K562 (cell line): ENCODE results near the gene TIGD4. TPM values are rescaled to one million over a fixed set of nuclear protein-coding genes. Genes with fewer than 3 reads are reported as not detected.

Experiments
- ATAC-seq: fragments of 200-7000 bp; cut with Tn5 transposase; 3 replicates; pipeline ENCODE4 v1.9.1; 2020; ENCODE audit warnings: moderate library complexity
- BruUV-seq: library from RNA; stranded (reverse); fragments of 400-500 nt; replicated peaks from 2 replicates; lab custom pipeline; 2021; lab: Mats Ljungman, UMichigan
- CTCF ChIA-PET: fragments of 300-600 bp; formaldehyde crosslinking; extraction: SDS; loops from one replicate; lab custom pipeline; 2021; ENCODE audit warnings: low intra/inter-chr PET ratio; lab: Yijun Ruan, JAX
- POLR2A ChIA-PET: fragments of 300-600, 350-650 bp; sonication (Branson Sonifier 250); formaldehyde crosslinking; extraction: SDS; loops from one replicate; lab custom pipeline; 2021; ENCODE audit warnings: antibody characterized with exemption, inconsistent platforms; lab: Yijun Ruan, JAX
- DNase-seq, 4 experiments: peaks; one replicate each; pipeline versions ENCODE4 v3.0.0 to v3.0.0-alpha.2; 2011 to 2018; ENCODE audit warnings: low spot score in 3 of 4, mixed read lengths in 3 of 4; ENCODE audit errors: extremely low read depth in 1 of 4
- FAIRE-seq: peaks from 2 replicates; lab custom pipeline; 2011; peaks lifted over from hg19 to GRCh38; lab: Jason Lieb, UNC
- H2AFZ ChIP-seq: 2 replicates; pipeline ENCODE4 v1.6.0; 2011; ENCODE audit warnings: low read depth, low read length, control low read depth, inconsistent platforms
- H3K27ac ChIP-seq: fragments of 200-600 bp; 3 replicates; pipeline ENCODE4 v1.8.0; 2011; ENCODE audit warnings: low read depth, mild to moderate bottlenecking, control low read depth, inconsistent platforms, low read length, moderate library complexity, mixed read lengths; ENCODE audit errors: extremely low read depth
- H3K27me3 ChIP-seq, 2 experiments: fragments of 300-600 bp in 1 of 2; 2 replicates in 1 of 2; 3 replicates in 1 of 2; pipeline versions ENCODE4 v1.6.0 to v1.8.0; 2011; ENCODE audit warnings: inconsistent platforms in 2 of 2, low read length in 2 of 2, mild to moderate bottlenecking in 1 of 2, mixed read lengths in 1 of 2, moderate library complexity in 1 of 2; ENCODE audit not compliant: control insufficient read depth in 2 of 2, insufficient read depth in 2 of 2
- H3K36me3 ChIP-seq: fragments of 300-600 bp; 3 replicates; pipeline ENCODE4 v1.8.0; 2011; ENCODE audit warnings: mild to moderate bottlenecking, low read length, inconsistent platforms; ENCODE audit not compliant: control insufficient read depth, insufficient read depth
- H3K4me1 ChIP-seq, 2 experiments: fragments of 200-600 bp in 1 of 2; replicated peaks in 1 of 2; 2 replicates in 1 of 2; 3 replicates in 1 of 2; pipeline versions ENCODE4 v1.5.1 to v1.8.0; 2011; ENCODE audit warnings: inconsistent platforms in 2 of 2, low read length in 2 of 2, mild to moderate bottlenecking in 1 of 2, mixed read lengths in 1 of 2, moderate library complexity in 1 of 2; ENCODE audit not compliant: control insufficient read depth in 2 of 2, insufficient read depth in 2 of 2
- H3K4me2 ChIP-seq: 2 replicates; pipeline ENCODE4 v1.6.1; 2011; ENCODE audit warnings: low read length, control low read depth, inconsistent platforms, mixed read lengths; ENCODE audit not compliant: insufficient read depth
- H3K4me3 ChIP-seq: fragments of 200-600 bp; sonication (generic), shearing (Covaris generic); 2 replicates; pipeline ENCODE4 v1.5.1; 2016; ENCODE audit warnings: control low read depth, inconsistent platforms
- H3K79me2 ChIP-seq: fragments of 200-600 bp; 3 replicates; pipeline ENCODE4 v1.8.0; 2011; ENCODE audit warnings: low read length, inconsistent platforms; ENCODE audit not compliant: control insufficient read depth, insufficient read depth
- H3K9ac ChIP-seq, 2 experiments: 2 replicates each; pipeline versions ENCODE4 v1.6.0 to v1.6.1; 2011; ENCODE audit warnings: low read depth in 2 of 2, low read length in 2 of 2, control low read depth in 1 of 2, inconsistent platforms in 1 of 2, mild to moderate bottlenecking in 1 of 2, mixed read lengths in 1 of 2; ENCODE audit not compliant: insufficient read depth in 1 of 2
- H3K9me1 ChIP-seq: one replicate; pipeline ENCODE4 v1.6.0; 2011; ENCODE audit warnings: inconsistent platforms, mild to moderate bottlenecking, low read length, moderate library complexity; ENCODE audit not compliant: control insufficient read depth, insufficient read depth
- H3K9me3 ChIP-seq: replicated peaks from 2 replicates; pipeline ENCODE4 v1.5.1; 2011; ENCODE audit warnings: low read depth, low read length, inconsistent platforms; ENCODE audit not compliant: control insufficient read depth, insufficient read depth
- H4K20me1 ChIP-seq: replicated peaks from 2 replicates; pipeline ENCODE4 v1.6.1; 2011; ENCODE audit warnings: low read length, inconsistent platforms, mixed read lengths; ENCODE audit not compliant: control insufficient read depth, insufficient read depth
- CEBPB ChIP-seq: fragments of 450-650 bp; IDR thresholded peaks from 2 replicates; pipeline ENCODE4 v1.6.1; 2016; ENCODE audit warnings: missing genetic modification characterization, missing compliant biosample characterization
- E2F3 ChIP-seq: fragments of 250-450 bp; sonication (Bioruptor Pico); IDR thresholded peaks from 2 replicates; pipeline ENCODE4 v1.4.0; 2020; ENCODE audit warnings: mild to moderate bottlenecking
- WGBS: fragments of 100-300 bp; shearing (Covaris generic); methylation state at CpG from one replicate; pipeline ENCODE4 v1.1.6; 2016; ENCODE audit warnings: low coverage, mixed read lengths; ENCODE audit not compliant: insufficient coverage; ENCODE audit errors: missing lambda C conversion rate; 5-methylcytosine and 5-hydroxymethylcytosine counted together
- in situ Hi-C: fragments of 300-500 bp; cut with MboI; formaldehyde crosslinking; loops from 4 replicates; pipeline ENCODE4 v1.15.0; 2018; ENCODE audit warnings: inconsistent platforms, mixed read lengths
- intact Hi-C: fragments of 100-400 bp; cut with micrococcal nuclease; formaldehyde crosslinking; loops from 2 replicates; pipeline ENCODE4 v1.14.2; 2022
- polyA plus RNA-seq, 8 experiments: library from polyadenylated mRNA; depleted of rRNA in 4 of 8; stranded (reverse) in 5 of 8; unstranded in 3 of 8; fragments of >200 nt; fragmentation: Nextera tagmentation in 2 of 8; fragmentation: Illumina TruSeq in 1 of 8; extraction: Ambion mirVana in 2 of 8; extraction: Trizol in 1 of 8; gene quantifications; 2 replicates each; pipeline versions ENCODE4 v1.2.1 to v1.2.3, GENCODE V29; 2011 to 2014; ENCODE audit warnings: inconsistent platforms in 1 of 8, missing spikeins in 1 of 8
- total RNA-seq, 7 experiments: library from RNA; depleted of rRNA in 6 of 7; stranded (reverse); fragments of >200 nt in 6 of 7; fragmentation: Illumina TruSeq in 2 of 7; extraction: Trizol in 2 of 7; gene quantifications; 2 replicates each; pipeline versions ENCODE4 v1.2.1 to v1.2.3, GENCODE V29; 2011 to 2021; ENCODE audit warnings: low replicate concordance in 1 of 7
- TF ChIP-seq, protein P1 (sequence below), 2 experiments: IDR thresholded peaks in 1 of 2; conservative IDR thresholded peaks in 1 of 2; 2 replicates each; pipeline ENCODE4 v1.6.1; 2016; ENCODE audit warnings: low read depth in 2 of 2, mild to moderate bottlenecking in 1 of 2, missing compliant biosample characterization in 1 of 2, missing genetic modification characterization in 1 of 2, moderate library complexity in 1 of 2

TIGD4 gene
- total and polyA plus RNA-seq, 9 of the 15 experiments (the other 6 are each of a cell fraction or from before 2014, with no cell fraction given), result 0.07 to 0.28 (median 0.18) TPM

DNA sequence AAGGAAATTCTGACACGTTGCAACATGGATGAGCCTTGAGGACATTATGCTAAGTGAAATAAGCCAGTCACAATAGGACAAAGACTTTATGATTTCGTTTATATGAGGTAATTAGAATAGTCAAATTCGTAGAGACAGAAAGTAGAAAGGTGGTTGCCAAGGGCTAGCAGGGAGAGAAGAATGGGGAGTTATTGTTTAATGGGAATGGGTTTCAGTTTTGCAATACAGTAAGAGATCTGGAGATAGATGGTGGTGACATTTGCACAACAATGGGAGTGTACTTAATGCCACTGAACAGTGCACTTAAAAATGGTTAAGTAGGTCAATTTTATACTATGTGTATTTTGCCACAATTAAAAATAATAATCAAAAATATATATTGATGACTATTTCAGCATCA, 56.3 kb downstream of the TIGD4 start:
- CTCF ChIA-PET, result no interaction called here

More for the DNA sequence above, 56.3 kb downstream of the TIGD4 start:
- intact Hi-C loops, result no loop called here
- POLR2A ChIA-PET, result no interaction called here
- Histone ChIP-seq H3K9ac (no peak overlapping the region), H3K27me3 (peaks cover 5 to 7% of the 10 kb centered on the region in 2 experiments; a peak in 4 of 5 replicates), H3K4me3 (no peak overlapping the region), H3K9me3 (no peaks in the 10 kb centered on the region), H2AFZ (no peak overlapping the region), H3K4me2 (no peak overlapping the region), H3K79me2 (no peaks in the 10 kb centered on the region), H3K9me1 (no peaks in the 10 kb centered on the region)
- BruUV-seq, result no TSS peak
- no peak for ATAC-seq
- WGBS, result 0% methylated on average over 3 of the region's 3 CpGs
- TF ChIP-seq E2F3 (CRISPR knock-in tag), result no peak
- peak; percentile 23; the same call in 1 of the 2 replicates for TF ChIP-seq CEBPB (tag)
- TF ChIP-seq, protein P1, sequence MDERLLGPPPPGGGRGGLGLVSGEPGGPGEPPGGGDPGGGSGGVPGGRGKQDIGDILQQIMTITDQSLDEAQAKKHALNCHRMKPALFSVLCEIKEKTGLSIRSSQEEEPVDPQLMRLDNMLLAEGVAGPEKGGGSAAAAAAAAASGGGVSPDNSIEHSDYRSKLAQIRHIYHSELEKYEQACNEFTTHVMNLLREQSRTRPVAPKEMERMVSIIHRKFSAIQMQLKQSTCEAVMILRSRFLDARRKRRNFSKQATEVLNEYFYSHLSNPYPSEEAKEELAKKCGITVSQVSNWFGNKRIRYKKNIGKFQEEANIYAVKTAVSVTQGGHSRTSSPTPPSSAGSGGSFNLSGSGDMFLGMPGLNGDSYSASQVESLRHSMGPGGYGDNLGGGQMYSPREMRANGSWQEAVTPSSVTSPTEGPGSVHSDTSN (CRISPR knock-in tag; IDR thresholded peaks at IDR 0.05; ENCODE audit: low read depth), result no peak
- TF ChIP-seq, protein P1 (tag; conservative IDR thresholded peaks at IDR 0.05; ENCODE audit: low read depth), result no peak
- TF ChIP-seq, all 486 proteins: peak for 1
- H3K4me1 ChIP-seq, result no peaks in the 10 kb centered on the region
- in situ Hi-C loops, result loop anchor here (5.0 kb wide), 1 partner anchor 36 kb away; no protein-coding TSS in a partner anchor
- no peak for FAIRE-seq
- H3K36me3 ChIP-seq, result no peaks in the 10 kb centered on the region
- no peak for DNase-seq
- H3K27ac ChIP-seq, result no peak overlapping the region
- no peaks in the 10 kb centered on the region for H4K20me1 ChIP-seq
